IPS-20b (cell line): ENCODE data around the gene MAN2A1.

Source experiments
- H3K27ac ChIP-seq: one replicate; pipeline ENCODE4 v1.5.1; 2013; ENCODE audit warnings: low read length
- H3K27me3 ChIP-seq: 2 replicates; pipeline ENCODE4 v1.6.1; 2013; ENCODE audit warnings: mild to moderate bottlenecking, low read length, inconsistent platforms; ENCODE audit not compliant: insufficient read depth
- H3K36me3 ChIP-seq: 2 replicates; pipeline ENCODE4 v1.6.1; 2013; ENCODE audit warnings: low read depth, mild to moderate bottlenecking, inconsistent platforms, low read length, moderate library complexity; ENCODE audit not compliant: insufficient read depth
- H3K4me1 ChIP-seq: 2 replicates; pipeline ENCODE4 v1.6.1; 2013; ENCODE audit warnings: mild to moderate bottlenecking, control low read depth, inconsistent platforms, low read length, moderate library complexity; ENCODE audit not compliant: insufficient read depth
- H3K4me3 ChIP-seq: 2 replicates; pipeline ENCODE4 v1.5.1; 2013; ENCODE audit warnings: mild to moderate bottlenecking, low read length, inconsistent platforms
- H3K9ac ChIP-seq: 2 replicates; pipeline ENCODE4 v1.6.1; 2013; ENCODE audit warnings: low read depth, mild to moderate bottlenecking, inconsistent platforms, low read length, moderate library complexity
- H3K9me3 ChIP-seq: 2 replicates; pipeline ENCODE4 v1.6.1; 2013; ENCODE audit warnings: mild to moderate bottlenecking, low read depth, low read length, inconsistent platforms; ENCODE audit not compliant: insufficient read depth

MAN2A1 gene

DNA sequence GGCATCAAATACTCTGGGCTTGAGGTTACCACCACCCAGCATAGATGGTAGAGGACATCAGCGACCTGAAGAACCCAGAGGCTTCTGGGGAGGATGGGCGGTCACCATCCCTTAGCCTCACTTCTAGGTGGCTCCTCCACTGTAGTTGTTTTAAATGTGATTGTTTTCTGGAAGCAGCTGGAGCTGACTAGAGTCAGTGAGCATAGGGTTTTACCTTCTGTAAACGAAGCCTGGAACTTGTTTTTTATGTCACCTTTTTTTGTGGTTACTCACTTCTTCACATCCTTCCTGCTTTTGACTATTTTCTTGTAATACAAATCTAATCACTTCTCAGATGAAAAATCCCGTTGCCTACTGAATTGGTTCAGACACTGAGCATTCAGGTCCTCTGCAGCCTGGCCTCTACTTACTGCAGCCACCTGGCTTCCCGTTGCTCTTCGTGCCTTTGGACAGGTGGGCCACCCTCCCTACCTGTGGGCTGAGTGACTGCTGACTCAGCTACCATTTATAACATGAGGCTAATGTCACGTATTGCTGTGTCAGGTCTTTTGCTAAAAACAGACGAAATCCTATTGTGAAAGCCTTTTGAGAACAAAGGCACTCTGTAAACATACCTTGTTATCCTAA lies 167.8 kb downstream of the MAN2A1 start:
- no peak overlapping the region for H3K9ac ChIP-seq
- no peak overlapping the region for H3K27ac ChIP-seq
- no peaks in the 10 kb centered on the region for H3K27me3 ChIP-seq
- H3K4me1 ChIP-seq = peaks cover 8% of the 10 kb centered on the region; the same call in 1 of the 2 replicates
- H3K9me3 ChIP-seq = no peaks in the 10 kb centered on the region
- no peak overlapping the region for H3K4me3 ChIP-seq
- peaks cover 79% of the 10 kb centered on the region for H3K36me3 ChIP-seq

GRCh38 chr5:109859537-109859936 lies 169.8 kb downstream of the MAN2A1 start:
- Histone ChIP-seq H3K27me3 (no peaks in the 10 kb centered on the region), H3K36me3 (peaks cover 89% of the 10 kb centered on the region), H3K27ac (no peak overlapping the region)

GRCh38 chr5:109862301-109862700 lies 172.6 kb downstream of the MAN2A1 start:
- Histone ChIP-seq H3K4me1 (peaks cover 10% of the 10 kb centered on the region), H3K27ac (no peak overlapping the region), H3K36me3 (peaks cover 94% of the 10 kb centered on the region), H3K9me3 (no peaks in the 10 kb centered on the region), H3K9ac (no peak overlapping the region), H3K27me3 (no peaks in the 10 kb centered on the region), H3K4me3 (no peak overlapping the region)

More at GRCh38 chr5:109859537-109859936, 169.8 kb downstream of the MAN2A1 start:
- Histone ChIP-seq H3K4me3 (no peak overlapping the region), H3K9me3 (no peaks in the 10 kb centered on the region), H3K9ac (no peak overlapping the region), H3K4me1 (peaks cover 9% of the 10 kb centered on the region)

GRCh38 chr5:109863752-109864151 lies 174.0 kb downstream of the MAN2A1 start:
- Histone ChIP-seq H3K9me3 (no peaks in the 10 kb centered on the region), H3K9ac (no peak overlapping the region), H3K27ac (no peak overlapping the region), H3K36me3 (peaks cover 94% of the 10 kb centered on the region), H3K4me1 (peaks cover 7% of the 10 kb centered on the region), H3K27me3 (no peaks in the 10 kb centered on the region), H3K4me3 (no peak overlapping the region)

DNA sequence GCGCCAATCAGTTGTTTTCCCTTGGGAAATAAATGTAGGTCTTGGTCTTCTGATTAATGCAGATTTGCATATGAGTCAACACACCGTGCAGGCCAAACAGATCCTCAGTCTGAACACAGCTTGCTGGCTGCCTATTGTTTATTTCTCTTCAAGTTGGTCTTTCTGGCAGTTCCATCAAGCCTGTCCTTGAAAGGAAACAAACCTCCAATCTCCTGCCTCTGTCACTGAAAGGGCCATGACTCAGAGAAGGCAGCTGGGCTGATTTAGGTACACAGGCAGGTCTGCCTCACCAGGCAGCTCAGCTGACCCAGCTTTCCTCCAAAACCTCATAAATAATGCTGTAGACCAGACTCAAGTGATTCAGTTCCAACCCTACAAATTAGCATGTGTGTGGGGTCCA lies 175.9 kb downstream of the MAN2A1 start:
- Histone ChIP-seq H3K9ac (no peak overlapping the region), H3K27ac (no peak overlapping the region), H3K4me1 (peaks cover 7% of the 10 kb centered on the region), H3K4me3 (no peak overlapping the region), H3K36me3 (peaks cover 77% of the 10 kb centered on the region), H3K27me3 (no peaks in the 10 kb centered on the region), H3K9me3 (no peaks in the 10 kb centered on the region)

DNA sequence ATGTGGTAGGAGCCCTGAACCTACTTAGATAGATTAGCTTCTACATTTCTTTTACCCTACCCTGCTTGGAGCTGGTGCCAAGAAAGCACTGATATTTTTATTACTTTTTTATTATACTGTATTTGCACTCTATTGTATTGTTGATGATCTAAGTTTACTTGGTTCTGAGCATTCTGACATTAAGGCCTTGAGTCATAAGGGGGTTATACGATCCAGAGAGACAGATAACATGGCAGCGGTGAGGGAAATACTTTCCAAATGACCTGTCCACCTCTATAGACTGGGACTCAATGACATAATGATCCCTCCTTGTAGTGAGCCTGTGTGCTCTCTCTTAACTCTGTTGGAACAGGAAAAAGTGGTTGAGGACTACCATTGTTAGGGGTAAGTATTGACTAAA lies 176.3 kb downstream of the MAN2A1 start:
- peaks cover 7% of the 10 kb centered on the region for H3K4me1 ChIP-seq
- no peak overlapping the region for H3K9ac ChIP-seq
- no peaks in the 10 kb centered on the region for H3K27me3 ChIP-seq
- H3K4me3 ChIP-seq = no peak overlapping the region
- no peaks in the 10 kb centered on the region for H3K9me3 ChIP-seq
- H3K27ac ChIP-seq = no peak overlapping the region
- peaks cover 74% of the 10 kb centered on the region for H3K36me3 ChIP-seq

DNA sequence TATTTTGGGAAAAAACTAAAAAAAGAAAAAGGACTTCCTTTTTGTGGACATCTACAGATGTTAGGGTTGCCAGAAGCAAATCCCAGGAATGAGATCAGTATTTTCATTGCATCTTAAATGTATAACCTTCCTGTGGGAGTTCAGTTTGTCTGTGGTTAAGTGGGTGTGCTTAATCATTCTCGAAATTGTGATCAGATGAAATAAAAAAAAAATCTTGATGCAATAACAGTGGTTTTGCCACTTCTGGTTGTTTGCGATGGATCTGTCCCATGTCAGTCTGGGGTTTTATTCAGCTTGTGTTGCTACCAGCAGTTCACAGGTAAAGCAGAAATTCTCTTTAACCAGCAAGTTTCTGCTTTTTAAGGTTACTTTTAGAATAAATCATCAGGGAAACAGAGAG lies 179.0 kb downstream of the MAN2A1 start:
- no peak overlapping the region for H3K27ac ChIP-seq
- H3K4me1 ChIP-seq = peaks cover 5% of the 10 kb centered on the region
- no peaks in the 10 kb centered on the region for H3K27me3 ChIP-seq
- peaks cover 47% of the 10 kb centered on the region for H3K36me3 ChIP-seq
- no peaks in the 10 kb centered on the region for H3K9me3 ChIP-seq
- no peak overlapping the region for H3K9ac ChIP-seq
- no peak overlapping the region for H3K4me3 ChIP-seq

DNA sequence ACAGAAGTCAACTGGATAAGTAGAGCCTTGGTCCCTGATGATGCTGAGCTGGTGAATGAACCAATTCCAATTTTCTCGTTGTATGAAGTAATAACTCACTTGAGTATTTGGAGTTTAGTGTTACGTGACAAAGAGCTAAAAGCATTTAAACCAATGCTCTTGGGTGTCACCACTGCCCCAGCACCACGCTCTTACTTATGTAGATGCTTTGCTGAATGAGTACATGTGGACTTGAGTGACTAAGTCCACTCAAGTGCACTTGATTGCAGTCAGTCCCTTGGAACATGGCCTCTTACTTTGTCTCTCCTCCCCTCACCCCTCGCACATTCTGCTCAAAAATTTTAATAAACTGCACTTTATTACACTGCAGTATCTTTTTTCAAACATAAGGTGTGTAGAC lies 184.0 kb downstream of the MAN2A1 start:
- H3K4me3 ChIP-seq = no peak overlapping the region
- H3K9me3 ChIP-seq = no peaks in the 10 kb centered on the region
- 0 out of 2 replicates have a peak, but pooled peaks cover 3% of the 10 kb centered on the region for H3K4me1 ChIP-seq
- H3K36me3 ChIP-seq = peaks cover under 1% of the 10 kb centered on the region; the same call in 1 of the 2 replicates
- no peak overlapping the region for H3K9ac ChIP-seq
- H3K27ac ChIP-seq = no peak overlapping the region
- no peaks in the 10 kb centered on the region for H3K27me3 ChIP-seq

- H3K36me3 ChIP-seq = no peaks in the 10 kb centered on the region
- H3K4me1 ChIP-seq = 0 out of 2 replicates have a peak, but pooled peaks cover 3% of the 10 kb centered on the region
- no peaks in the 10 kb centered on the region for H3K9me3 ChIP-seq
- no peak overlapping the region for H3K4me3 ChIP-seq
- no peaks in the 10 kb centered on the region for H3K27me3 ChIP-seq
- H3K9ac ChIP-seq = no peak overlapping the region
- H3K27ac ChIP-seq = no peak overlapping the region
These were observed 184.4 kb downstream of the MAN2A1 start for GRCh38 chr5:109874108-109874507.

DNA sequence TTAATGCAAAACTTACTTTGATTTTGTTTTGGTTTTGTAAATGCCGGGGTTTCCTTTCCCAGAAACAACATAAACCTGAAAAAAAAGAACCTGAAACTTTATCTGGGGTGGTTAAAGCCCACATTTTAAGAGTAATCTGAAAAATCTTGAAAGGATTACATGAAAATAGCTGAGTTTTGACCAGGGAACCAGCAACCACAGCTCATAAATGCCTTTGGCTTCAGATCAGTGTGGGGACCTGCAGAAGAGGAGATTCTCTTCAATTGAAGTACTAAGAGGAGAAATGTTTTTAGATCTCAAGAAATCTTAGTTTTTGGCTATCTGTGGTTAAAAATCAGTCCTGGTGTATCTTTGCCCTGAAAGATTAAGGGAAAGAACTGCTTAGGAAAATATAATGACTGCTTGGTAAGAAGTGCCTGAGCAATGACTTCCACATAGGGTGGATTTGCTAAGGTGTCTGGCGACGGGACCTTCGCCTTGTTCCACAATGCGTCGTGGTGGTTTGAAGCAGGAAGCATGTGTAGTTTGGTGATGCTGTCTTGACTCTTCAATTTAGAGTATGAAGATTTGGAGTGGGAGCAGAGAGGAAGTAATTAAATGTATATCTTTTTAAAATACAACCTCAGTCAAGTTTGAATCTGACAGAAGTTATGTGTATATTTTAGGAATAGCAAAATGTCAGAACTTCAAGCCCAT lies 186.5 kb downstream of the MAN2A1 start:
- Histone ChIP-seq H3K4me3 (no peak overlapping the region), H3K9me3 (no peaks in the 10 kb centered on the region), H3K36me3 (no peaks in the 10 kb centered on the region), H3K4me1 (0 out of 2 replicates have a peak, but pooled peaks cover 1% of the 10 kb centered on the region), H3K27ac (no peak overlapping the region), H3K9ac (no peak overlapping the region), H3K27me3 (no peaks in the 10 kb centered on the region)

GRCh38 chr5:109876941-109877669 lies 187.4 kb downstream of the MAN2A1 start:
- Histone ChIP-seq H3K4me3 (no peak overlapping the region), H3K9ac (no peak overlapping the region), H3K27ac (no peak overlapping the region), H3K9me3 (no peaks in the 10 kb centered on the region), H3K27me3 (no peaks in the 10 kb centered on the region), H3K36me3 (no peaks in the 10 kb centered on the region), H3K4me1 (no peaks in the 10 kb centered on the region)

DNA sequence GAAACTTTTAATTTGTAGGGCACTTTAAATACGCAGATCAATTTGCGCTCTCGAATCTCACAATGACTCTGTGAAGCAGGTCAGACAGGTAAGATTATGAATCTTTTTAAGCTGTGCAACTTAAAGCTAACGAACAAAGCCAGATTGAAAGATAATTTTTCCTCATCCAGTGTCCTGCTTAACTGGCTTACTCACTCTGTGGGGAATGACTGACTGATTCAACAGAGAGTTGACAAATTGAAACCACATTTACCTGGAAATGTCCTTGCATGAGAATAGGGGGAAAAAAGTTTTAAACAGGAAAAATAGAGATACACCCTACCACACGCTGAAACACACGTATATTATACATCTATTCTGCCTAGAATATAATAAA lies 187.9 kb downstream of the MAN2A1 start:
- Histone ChIP-seq H3K27me3 (no peaks in the 10 kb centered on the region), H3K4me3 (no peak overlapping the region), H3K27ac (no peak overlapping the region), H3K4me1 (no peaks in the 10 kb centered on the region), H3K36me3 (no peaks in the 10 kb centered on the region), H3K9me3 (no peaks in the 10 kb centered on the region), H3K9ac (no peak overlapping the region)
